Endodermal cell (in vitro differentiated cells): Measurements from ENCODE around the gene HNRNPK. TPM values are rescaled to one million over a fixed set of nuclear protein-coding genes. Genes with fewer than 3 reads are reported as not detected.

ENCODE experiments used
- DNase-seq: peaks from one replicate; pipeline ENCODE4 v3.0.0-alpha.2; 2017
- H3K27ac ChIP-seq: 2 replicates; pipeline ENCODE4 v1.5.1; 2013; ENCODE audit warnings: mild to moderate bottlenecking, low read depth, low read length, moderate library complexity
- H3K27me3 ChIP-seq: 2 replicates; pipeline ENCODE4 v1.6.1; 2013; ENCODE audit warnings: mild to moderate bottlenecking, low read length, moderate library complexity; ENCODE audit not compliant: insufficient read depth, control insufficient read depth, poor library complexity, severe bottlenecking
- H3K36me3 ChIP-seq: 2 replicates; pipeline ENCODE4 v1.7.0; 2013; ENCODE audit warnings: mild to moderate bottlenecking, low read length, moderate library complexity; ENCODE audit not compliant: control insufficient read depth, insufficient read depth
- H3K4me1 ChIP-seq: one replicate; pipeline ENCODE4 v1.7.0; 2013; ENCODE audit warnings: low read length; ENCODE audit not compliant: control insufficient read depth, insufficient read depth
- H3K4me3 ChIP-seq: 2 replicates; pipeline ENCODE4 v1.5.1; 2013; ENCODE audit warnings: mild to moderate bottlenecking, low read length, moderate library complexity
- H3K9ac ChIP-seq: 2 replicates; pipeline ENCODE4 v1.6.1; 2013; ENCODE audit warnings: mild to moderate bottlenecking, low read length, moderate library complexity; ENCODE audit not compliant: poor library complexity, severe bottlenecking; ENCODE audit errors: extremely low read depth
- H3K9me3 ChIP-seq: 2 replicates; pipeline ENCODE4 v1.6.1; 2013; ENCODE audit warnings: mild to moderate bottlenecking, low read length, moderate library complexity; ENCODE audit not compliant: control insufficient read depth
- H3K27ac Mint-ChIP-seq: 2 replicates; pipeline ENCODE4 v1.8.0; 2020; ENCODE audit warnings: mixed read lengths
- H3K27me3 Mint-ChIP-seq: 2 replicates; pipeline ENCODE4 v1.8.0; 2021; ENCODE audit warnings: mild to moderate bottlenecking, mixed read lengths; ENCODE audit not compliant: insufficient read depth
- H3K36me3 Mint-ChIP-seq: 2 replicates; pipeline ENCODE4 v1.8.0; 2020; ENCODE audit warnings: low read depth, mixed read lengths
- H3K4me1 Mint-ChIP-seq: 2 replicates; pipeline ENCODE4 v1.8.0; 2020; ENCODE audit warnings: mixed read lengths
- H3K4me3 Mint-ChIP-seq: 2 replicates; pipeline ENCODE4 v1.8.0; 2020; ENCODE audit warnings: mild to moderate bottlenecking, moderate library complexity, mixed read lengths
- H3K9me3 Mint-ChIP-seq: 2 replicates; pipeline ENCODE4 v1.8.0; 2020; ENCODE audit warnings: mild to moderate bottlenecking, mixed read lengths
- CTCF ChIP-seq: fragments of 200-600 bp; sonication (generic); conservative IDR thresholded peaks from 2 replicates; pipeline ENCODE4 v1.5.0; 2021; ENCODE audit warnings: antibody characterized with exemption, mild to moderate bottlenecking
- WGBS, 2 experiments: methylation state at CpG; one replicate each; pipeline versions ENCODE4 v1.1.5 to v1.1.7; 2013; ENCODE audit warnings: missing lambda C conversion rate in 2 of 2, mixed read lengths in 1 of 2; ENCODE audit not compliant: insufficient coverage in 1 of 2, insufficient read length in 1 of 2; 5-methylcytosine and 5-hydroxymethylcytosine counted together
- total RNA-seq, 2 donors: library from RNA; stranded (reverse); fragmentation: NEBNext Ultra II Directional in 1 of 2; extraction: Animal tissue kit (Norgen Biotek cat#: 25700) in 1 of 2; gene quantifications; 2 replicates in 1 of 2; 3 replicates in 1 of 2; pipeline ENCODE4 v1.2.1, GENCODE V29; 2021

Gene HNRNPK
- total RNA-seq, 2 donors from 2014 or later: 714 to 780 TPM

- Mint-ChIP-seq H3K36me3 (peaks cover 91% of the 10 kb centered on the region), H3K4me3 (no peak overlapping the region), H3K27ac (no peak overlapping the region), H3K27me3 (no peaks in the 10 kb centered on the region), H3K4me1 (peaks cover 18% of the 10 kb centered on the region), H3K9me3 (no peaks in the 10 kb centered on the region)
- WGBS, 2 experiments: 95% methylated on average over 5 to 6 of the region's 6 CpGs
- no peak for TF ChIP-seq CTCF
- no peaks in the 10 kb centered on the region for H3K27me3 ChIP-seq
- no peaks in the 10 kb centered on the region for H3K9me3 ChIP-seq
- H3K36me3 ChIP-seq: peaks cover 100% of the 10 kb centered on the region
- H3K9ac ChIP-seq: no peak overlapping the region
- no peak overlapping the region for H3K4me3 ChIP-seq
- DNase-seq: no peak
- H3K27ac ChIP-seq: no peak overlapping the region
- H3K4me1 ChIP-seq: peaks cover 2% of the 10 kb centered on the region
Observed at GRCh38 chr9:83971485-83971884, 8.5 kb downstream of the HNRNPK start.

GRCh38 chr9:83969602-83970001 lies 10.4 kb downstream of the HNRNPK start:
- H3K4me3 Mint-ChIP-seq: no peak overlapping the region
- peaks cover 85% of the 10 kb centered on the region for H3K36me3 ChIP-seq
- DNase-seq: no peak

GRCh38 chr9:83967073-83967472 lies 12.9 kb downstream of the HNRNPK start:
- Histone ChIP-seq H3K27ac (no peak overlapping the region), H3K4me1 (no peaks in the 10 kb centered on the region), H3K4me3 (no peak overlapping the region), H3K27me3 (no peaks in the 10 kb centered on the region), H3K9me3 (no peaks in the 10 kb centered on the region), H3K9ac (no peak overlapping the region), H3K36me3 (peaks cover 59% of the 10 kb centered on the region)
- H3K36me3 Mint-ChIP-seq: peaks cover 51% of the 10 kb centered on the region
- no peaks in the 10 kb centered on the region for H3K9me3 Mint-ChIP-seq
- 88 to 100% methylated on average over 1 of the region's 1 CpG for WGBS, 2 experiments
- H3K27me3 Mint-ChIP-seq: no peaks in the 10 kb centered on the region
- H3K4me1 Mint-ChIP-seq: peaks cover 2% of the 10 kb centered on the region
- TF ChIP-seq CTCF: no peak
- DNase-seq: no peak
- no peak overlapping the region for H3K4me3 Mint-ChIP-seq
- peak overlapping the region; percentile 2 for H3K27ac Mint-ChIP-seq

More at GRCh38 chr9:83969602-83970001, 10.4 kb downstream of the HNRNPK start:
- Mint-ChIP-seq H3K4me1 (peaks cover 5% of the 10 kb centered on the region), H3K9me3 (no peaks in the 10 kb centered on the region), H3K36me3 (peaks cover 72% of the 10 kb centered on the region), H3K27me3 (no peaks in the 10 kb centered on the region), H3K27ac (no peak overlapping the region)
- Histone ChIP-seq H3K4me1 (peaks cover 2% of the 10 kb centered on the region), H3K9ac (no peak overlapping the region), H3K27me3 (no peaks in the 10 kb centered on the region), H3K4me3 (no peak overlapping the region), H3K9me3 (no peaks in the 10 kb centered on the region), H3K27ac (no peak overlapping the region)
- 93 to 100% methylated on average over 2 to 3 of the region's 3 CpGs for WGBS, 2 experiments
- no peak for TF ChIP-seq CTCF
